GM03348 (cell line): ENCODE measurements around the gene FBXO11.

ENCODE experiments used
- DNase-seq: peaks from one replicate; pipeline ENCODE4 v3.0.0; 2012; ENCODE audit warnings: low spot score

Gene FBXO11

DNA sequence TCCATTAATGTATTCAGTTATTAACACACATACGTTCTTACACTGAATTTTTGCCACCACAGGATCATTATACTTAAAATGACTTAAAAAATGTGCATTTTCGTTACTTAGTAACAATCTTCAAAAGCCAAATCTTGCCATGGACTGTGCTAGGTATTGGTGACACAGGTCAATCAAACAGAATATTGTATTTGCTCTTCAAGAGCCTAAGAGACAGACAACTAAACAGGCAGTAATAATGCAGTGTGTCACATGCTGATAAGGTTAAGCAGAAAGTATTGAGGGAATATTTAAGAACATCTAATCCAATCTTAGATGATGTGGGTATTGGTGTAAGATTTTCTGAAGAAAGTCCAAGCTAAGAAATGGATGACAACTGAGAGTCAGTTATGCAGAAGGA, 56.9 kb downstream of the FBXO11 start:
- no peak for DNase-seq

DNA sequence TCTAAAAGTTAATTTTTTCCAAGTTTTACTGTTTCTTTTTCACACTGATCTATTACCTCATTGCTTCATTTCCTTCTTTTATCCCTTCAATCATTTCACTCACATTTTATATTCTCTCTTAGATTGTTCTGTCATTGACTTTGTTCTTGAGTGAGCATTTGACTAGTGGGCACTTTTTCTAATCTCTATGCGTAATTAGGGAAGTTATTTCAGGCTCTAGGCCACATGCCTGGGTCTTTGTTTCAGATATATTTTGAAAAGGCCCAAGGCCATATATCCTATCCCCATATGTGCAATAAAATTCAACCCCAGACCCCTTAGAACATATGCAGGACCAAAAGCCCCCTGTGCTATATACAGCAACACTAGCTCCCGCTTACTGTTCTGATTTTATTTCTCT, 62.1 kb downstream of the FBXO11 start:
- DNase-seq: no peak

DNA sequence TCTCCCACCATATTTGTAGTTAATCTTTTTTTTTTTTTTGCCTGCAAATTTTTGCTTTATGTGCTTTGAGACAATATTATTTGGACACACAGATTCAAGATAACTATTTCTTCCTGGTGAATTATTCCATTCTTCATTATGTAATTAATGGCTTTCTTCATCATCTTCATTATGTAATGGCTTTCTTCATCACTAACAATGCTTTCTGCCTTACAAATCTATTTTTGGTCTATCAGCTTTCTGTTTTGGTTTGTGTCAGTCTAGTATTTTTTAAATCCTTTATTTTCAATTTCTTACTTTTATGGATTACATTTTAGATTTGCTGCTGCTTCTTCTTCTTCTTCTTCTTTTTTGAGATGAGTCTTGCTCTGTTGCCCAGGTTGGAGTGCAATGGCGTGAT, 62.9 kb downstream of the FBXO11 start:
- no peak for DNase-seq

- no peak for DNase-seq
These were observed 63.5 kb downstream of the FBXO11 start for GRCh38 chr2:47842846-47843245.

GRCh38 chr2:47838686-47839085, 67.6 kb downstream of the FBXO11 start:
- no peak for DNase-seq

GRCh38 chr2:47838249-47838648, 68.0 kb downstream of the FBXO11 start:
- no peak for DNase-seq

- DNase-seq: no peak
These were observed 72.8 kb downstream of the FBXO11 start for GRCh38 chr2:47833516-47833968.

DNA sequence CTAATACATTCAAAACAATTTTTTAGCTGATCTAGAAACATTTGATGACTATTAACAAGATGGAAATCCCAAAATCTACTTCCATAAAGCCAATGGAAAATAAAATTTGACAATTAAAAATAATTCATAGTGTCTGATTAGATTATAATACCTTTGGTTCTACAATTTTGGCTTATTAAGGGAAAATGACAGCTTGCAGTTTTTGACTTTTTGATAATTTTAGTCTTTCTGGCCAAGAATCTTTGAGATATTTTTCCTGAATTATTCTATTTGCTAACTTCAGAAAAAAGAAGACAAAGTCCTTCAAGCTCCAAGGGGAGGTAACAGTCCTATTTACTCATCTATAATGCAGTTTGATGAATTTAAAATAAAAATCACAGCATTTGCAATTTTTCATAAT, 83.8 kb downstream of the FBXO11 start:
- no peak for DNase-seq

DNA sequence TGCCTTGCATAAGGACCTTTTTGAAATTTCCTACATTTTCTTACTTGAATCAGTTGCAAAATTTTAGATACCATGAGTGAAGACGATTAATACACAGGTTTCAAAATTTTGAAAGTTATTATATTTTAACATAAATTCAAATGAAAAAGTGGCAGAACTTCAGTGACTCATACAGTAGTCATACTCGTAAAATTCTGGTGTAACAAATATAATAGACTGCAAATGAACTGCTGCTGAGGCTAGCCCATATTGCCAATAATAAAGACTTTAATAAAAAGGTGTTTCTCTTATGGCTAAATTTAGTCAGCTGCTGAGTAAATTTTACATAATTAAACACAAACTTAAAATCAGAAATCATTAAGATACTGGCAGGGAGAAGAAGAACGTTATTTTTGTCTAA, 86.5 kb downstream of the FBXO11 start:
- peak; percentile 40 for DNase-seq

DNA sequence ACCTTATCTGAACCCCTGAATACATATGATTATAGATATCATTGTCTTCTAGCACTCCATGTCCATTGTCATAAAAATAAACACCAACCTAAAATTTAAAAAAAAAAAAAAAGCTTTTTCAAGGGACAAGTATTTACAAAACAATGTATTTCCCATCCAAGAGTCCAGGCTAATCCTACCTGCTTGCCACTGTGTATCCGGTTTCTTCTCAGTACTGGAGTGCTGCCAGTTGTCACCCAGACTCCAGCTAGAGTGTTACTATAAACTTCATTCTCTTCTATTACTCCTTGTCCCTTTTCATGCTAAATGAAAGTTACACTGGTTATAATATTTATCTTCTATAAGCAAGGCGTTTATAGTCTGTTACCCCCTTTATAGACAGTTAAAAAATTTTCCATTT, 87.5 kb downstream of the FBXO11 start:
- DNase-seq: no peak

DNA sequence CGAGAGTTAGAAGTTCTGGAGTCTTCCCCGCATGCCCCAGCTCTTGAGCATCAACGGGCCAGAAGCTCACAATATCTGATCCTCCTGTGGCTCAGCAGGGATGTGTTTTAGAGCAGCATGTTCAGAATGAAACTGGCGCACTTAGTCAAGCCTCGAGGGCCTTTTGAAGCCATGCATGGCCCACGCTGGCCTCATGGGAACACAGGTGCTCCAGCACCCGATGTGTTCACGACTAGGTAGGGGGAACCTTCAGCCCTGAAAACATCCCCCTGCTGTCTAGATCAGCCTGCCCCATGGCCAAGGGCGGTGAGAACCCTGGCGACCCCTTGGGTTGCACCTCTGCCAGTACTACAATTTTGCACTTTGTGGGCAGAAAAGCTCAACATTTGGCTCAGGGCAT, 90.5 kb downstream of the FBXO11 start:
- no peak for DNase-seq

- DNase-seq: no peak
These were observed 94.6 kb downstream of the FBXO11 start for GRCh38 chr2:47811668-47812067.

GRCh38 chr2:47810850-47811249, 95.4 kb downstream of the FBXO11 start:
- DNase-seq: no peak

GRCh38 chr2:47809903-47810302, 96.4 kb downstream of the FBXO11 start:
- DNase-seq: no peak

GRCh38 chr2:47808614-47809013, 97.7 kb downstream of the FBXO11 start:
- no peak for DNase-seq

DNA sequence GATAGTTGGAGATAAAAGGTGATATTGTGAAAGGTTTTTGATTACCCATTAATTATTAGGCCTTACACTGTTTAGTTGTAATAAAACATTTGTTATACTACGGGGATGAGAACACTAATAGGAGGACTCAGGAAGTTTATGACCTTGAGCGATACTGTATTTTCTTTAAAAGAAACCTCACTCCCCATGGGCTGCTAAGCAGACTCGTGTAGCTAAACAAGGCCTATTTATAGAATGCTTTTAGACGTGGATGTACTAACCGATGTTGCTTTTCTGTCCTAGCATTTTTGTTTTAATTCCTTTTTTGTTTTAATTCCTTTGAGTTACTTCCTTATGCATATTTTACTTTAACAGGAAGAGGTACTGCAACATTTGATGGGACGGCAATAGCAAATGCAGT, 100.4 kb downstream of the FBXO11 start:
- no peak for DNase-seq

DNA sequence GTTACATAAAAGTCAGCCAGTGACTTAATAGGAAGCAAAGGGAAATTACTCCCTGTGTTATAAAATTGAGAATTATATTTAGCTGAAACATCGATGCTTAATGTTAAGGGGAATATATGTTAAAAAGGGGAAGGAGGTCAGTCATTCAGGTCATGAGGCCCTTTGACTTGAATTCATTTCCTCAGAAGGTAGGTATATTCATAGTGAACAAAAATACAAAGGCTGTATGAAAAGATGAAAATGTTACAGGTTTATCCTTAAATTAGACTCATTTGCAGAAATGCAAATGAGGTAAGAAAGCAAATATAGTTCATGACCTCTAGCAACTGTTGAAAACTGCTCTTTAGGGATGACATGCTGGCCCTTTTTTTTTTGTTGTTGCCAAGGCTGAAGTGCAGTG, 102.5 kb downstream of the FBXO11 start:
- no peak for DNase-seq

DNA sequence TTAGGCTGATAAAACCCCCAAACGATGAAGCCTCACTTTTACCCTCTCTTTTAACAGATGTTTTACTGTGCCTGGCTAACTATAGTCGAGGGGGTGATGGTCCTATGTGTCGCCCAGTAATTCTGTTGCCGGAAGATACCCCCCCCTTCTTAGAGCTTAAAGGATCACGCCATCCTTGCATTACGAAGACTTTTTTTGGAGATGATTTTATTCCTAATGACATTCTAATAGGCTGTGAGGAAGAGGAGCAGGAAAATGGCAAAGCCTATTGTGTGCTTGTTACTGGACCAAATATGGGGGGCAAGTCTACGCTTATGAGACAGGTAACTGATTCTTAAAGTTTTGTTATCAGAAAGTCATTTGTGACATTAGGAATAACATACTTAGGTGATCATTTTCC, 102.9 kb downstream of the FBXO11 start:
- no peak for DNase-seq

DNA sequence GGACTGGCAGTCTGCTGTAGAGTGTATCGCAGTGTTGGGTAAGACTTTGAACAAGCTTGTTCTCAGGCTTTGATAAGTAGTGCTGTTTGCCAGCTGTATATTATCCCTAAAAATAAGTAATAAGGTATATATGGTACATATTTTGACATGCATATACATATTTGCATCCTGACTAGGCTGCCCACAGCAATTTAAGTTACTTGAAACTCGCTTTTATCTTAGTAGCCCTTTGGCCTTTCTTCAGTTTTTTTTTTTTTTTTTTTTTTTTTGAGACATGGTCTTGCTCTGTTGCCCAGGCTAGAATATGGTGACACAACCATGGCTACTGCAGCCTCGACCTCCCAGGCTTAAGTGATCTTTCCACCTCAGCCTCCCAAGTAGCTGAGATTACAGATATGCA, 105.2 kb downstream of the FBXO11 start:
- DNase-seq: no peak

DNA sequence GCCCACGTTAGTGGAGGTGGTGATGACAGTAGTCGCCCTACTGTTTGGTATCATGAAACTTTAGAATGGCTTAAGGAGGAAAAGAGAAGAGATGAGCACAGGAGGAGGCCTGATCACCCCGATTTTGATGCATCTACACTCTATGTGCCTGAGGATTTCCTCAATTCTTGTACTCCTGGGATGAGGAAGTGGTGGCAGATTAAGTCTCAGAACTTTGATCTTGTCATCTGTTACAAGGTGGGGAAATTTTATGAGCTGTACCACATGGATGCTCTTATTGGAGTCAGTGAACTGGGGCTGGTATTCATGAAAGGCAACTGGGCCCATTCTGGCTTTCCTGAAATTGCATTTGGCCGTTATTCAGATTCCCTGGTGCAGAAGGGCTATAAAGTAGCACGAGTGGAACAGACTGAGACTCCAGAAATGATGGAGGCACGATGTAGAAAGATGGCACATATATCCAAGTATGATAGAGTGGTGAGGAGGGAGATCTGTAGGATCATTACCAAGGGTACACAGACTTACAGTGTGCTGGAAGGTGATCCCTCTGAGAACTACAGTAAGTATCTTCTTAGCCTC, 107.2 kb downstream of the FBXO11 start:
- no peak for DNase-seq

DNA sequence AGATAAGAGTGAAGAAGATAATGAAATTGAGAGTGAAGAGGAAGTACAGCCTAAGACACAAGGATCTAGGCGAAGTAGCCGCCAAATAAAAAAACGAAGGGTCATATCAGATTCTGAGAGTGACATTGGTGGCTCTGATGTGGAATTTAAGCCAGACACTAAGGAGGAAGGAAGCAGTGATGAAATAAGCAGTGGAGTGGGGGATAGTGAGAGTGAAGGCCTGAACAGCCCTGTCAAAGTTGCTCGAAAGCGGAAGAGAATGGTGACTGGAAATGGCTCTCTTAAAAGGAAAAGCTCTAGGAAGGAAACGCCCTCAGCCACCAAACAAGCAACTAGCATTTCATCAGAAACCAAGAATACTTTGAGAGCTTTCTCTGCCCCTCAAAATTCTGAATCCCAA, 107.7 kb downstream of the FBXO11 start:
- no peak for DNase-seq

DNA sequence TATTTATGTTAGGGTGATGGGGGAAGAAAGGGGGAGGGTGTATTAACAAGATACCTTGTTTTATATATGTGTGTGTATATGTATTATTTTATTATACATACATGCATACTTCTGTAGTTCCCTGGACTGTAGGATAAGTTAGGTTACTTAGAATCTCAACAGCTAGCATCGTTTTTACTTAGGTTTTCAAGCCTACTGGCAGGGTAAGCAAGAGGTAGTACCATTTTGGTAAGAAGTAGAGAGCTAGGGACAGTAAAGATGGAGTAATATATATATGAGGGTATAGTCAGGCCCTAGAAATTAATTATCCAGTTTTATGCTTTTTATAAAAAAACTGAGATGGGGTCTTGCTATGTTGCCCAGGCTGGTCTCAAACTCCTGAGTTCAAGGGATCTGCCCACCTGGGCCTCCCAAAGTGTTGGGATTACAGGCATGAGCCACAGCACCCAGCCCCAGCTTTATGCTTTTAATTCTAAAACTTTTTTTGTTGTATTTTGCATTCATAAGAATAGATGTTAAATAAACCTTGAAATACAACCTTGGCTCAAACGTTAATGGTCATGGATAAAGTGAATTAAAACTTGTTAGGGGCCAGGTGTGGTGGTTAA, 110.1 kb downstream of the FBXO11 start:
- no peak for DNase-seq

DNA sequence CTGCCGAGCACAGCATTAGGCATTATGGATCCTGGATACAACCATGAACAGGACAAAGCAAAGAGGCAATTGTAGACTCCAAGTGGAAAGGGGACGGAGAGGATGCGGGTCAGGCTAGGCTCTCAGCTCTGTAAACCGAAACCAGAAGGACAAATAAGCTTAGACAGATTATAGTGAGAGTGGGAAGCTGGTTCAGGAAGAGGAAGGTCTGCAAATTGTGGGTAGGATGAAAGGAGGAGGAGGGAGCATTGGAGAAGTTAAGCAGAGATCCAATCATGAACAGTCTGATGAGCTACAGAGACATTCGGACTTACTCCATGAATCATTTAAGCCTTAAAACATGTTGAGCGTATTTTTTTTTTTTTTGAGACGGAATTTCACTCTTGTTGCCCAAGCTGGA, 120.3 kb downstream of the FBXO11 start:
- DNase-seq: no peak

DNA sequence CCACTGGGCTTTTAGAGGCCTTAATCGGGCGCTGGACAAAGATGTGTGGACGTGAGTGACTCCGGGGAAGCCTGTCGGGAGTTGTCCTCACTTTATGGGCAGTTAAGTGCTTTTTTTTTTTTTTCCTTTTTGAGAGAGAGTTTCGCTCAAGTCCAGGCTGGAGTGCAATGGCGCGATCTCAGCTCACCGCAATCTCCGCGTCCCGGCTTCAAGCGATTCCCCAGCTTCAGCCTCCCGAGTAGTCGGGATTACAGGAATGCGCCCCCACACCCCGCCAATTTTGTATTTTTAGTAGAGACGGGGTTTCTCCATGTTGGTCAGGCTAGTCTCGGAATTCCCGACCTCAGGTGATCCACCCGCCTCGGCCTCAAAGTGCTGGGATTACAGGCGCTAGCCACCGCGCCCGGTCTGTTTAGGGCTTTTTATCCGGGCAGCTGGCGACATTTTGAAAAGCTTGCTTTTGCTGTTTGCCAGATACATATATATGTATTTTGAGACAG, 121.9 kb downstream of the FBXO11 start:
- no peak for DNase-seq
